Memory B cell (primary cell): ENCODE measurements around the gene BANP.
"Not testable (repeated sequence)": the region's sequence is repeated elsewhere in the genome, so short reads cannot be mapped to it uniquely, and the experiment has no call there.

Experiments
- ATAC-seq: fragments of 150-1000 bp; cut with Tn5 transposase; 2 replicates; pipeline ENCODE4 v1.10.0; 2021; ENCODE audit warnings: low read depth, mild to moderate bottlenecking, moderate library complexity
- DNase-seq, 2 donors: peaks; one replicate each; pipeline ENCODE4 v3.0.0; 2022; ENCODE audit warnings: low spot score in 2 of 2
- H3K27ac Mint-ChIP-seq: one replicate; pipeline ENCODE4 v1.8.0; 2022; ENCODE audit warnings: mild to moderate bottlenecking, moderate library complexity, mixed read lengths
- H3K27me3 Mint-ChIP-seq: one replicate; pipeline ENCODE4 v1.8.0; 2022; ENCODE audit warnings: mixed read lengths
- H3K36me3 Mint-ChIP-seq: one replicate; pipeline ENCODE4 v1.8.0; 2022; ENCODE audit warnings: mild to moderate bottlenecking, mixed read lengths
- H3K4me1 Mint-ChIP-seq: one replicate; pipeline ENCODE4 v1.8.0; 2022; ENCODE audit warnings: mixed read lengths
- H3K4me3 Mint-ChIP-seq: one replicate; pipeline ENCODE4 v1.8.0; 2022; ENCODE audit warnings: mild to moderate bottlenecking, moderate library complexity, mixed read lengths
- H3K9me3 Mint-ChIP-seq: one replicate; pipeline ENCODE4 v1.8.0; 2022; ENCODE audit warnings: mixed read lengths

Gene BANP

DNA sequence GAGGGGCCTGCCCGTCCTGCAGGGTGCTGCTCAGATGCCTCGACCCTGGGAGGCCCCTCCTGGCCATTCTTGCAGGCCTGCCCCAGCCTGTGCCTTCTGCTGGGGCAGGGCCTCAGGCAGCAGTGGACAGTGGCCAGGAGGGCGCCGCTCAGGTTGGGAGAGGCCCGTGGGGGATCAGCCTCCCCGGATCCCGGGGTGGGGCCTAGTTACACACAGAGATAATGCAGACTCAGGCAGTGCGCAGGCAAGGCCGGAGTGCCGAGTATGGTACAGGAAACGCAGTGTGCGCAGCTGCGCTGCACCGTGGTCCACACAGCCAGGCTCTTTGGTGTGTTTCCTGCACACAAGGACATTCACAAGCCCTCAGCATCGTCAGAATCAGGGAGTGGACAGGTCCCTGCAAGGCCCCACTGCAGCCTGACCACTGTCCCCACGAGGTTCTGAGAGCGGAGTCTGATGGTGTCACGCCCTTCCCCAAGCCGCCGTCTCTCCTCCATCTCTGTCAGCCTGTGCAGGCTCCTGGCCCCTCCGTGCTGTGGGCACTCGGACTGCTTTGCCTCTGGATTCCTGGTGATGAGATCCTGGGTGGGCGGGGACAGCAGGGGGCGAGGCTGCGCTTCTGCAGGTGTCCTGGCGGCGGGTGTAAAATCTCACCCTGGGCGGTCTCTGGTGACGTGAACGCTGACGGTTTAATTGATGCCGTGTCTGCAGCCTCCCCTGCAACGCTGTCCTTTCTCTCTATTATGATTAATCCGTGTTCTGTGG is 141.7 kb downstream of the BANP start:
- not testable (repeated sequence) for ATAC-seq, H3K4me1 Mint-ChIP-seq, H3K27me3 Mint-ChIP-seq, H3K36me3 Mint-ChIP-seq, DNase-seq, H3K9me3 Mint-ChIP-seq, H3K27ac Mint-ChIP-seq, H3K4me3 Mint-ChIP-seq

GRCh38 chr16:88093556-88094252 is 142.5 kb downstream of the BANP start:
- H3K36me3 Mint-ChIP-seq, H3K9me3 Mint-ChIP-seq, H3K4me1 Mint-ChIP-seq, H3K27ac Mint-ChIP-seq, H3K27me3 Mint-ChIP-seq, DNase-seq, ATAC-seq, H3K4me3 Mint-ChIP-seq: not testable (repeated sequence)

GRCh38 chr16:88094253-88094575 is 143.0 kb downstream of the BANP start:
- not testable (repeated sequence) for H3K4me3 Mint-ChIP-seq, H3K27ac Mint-ChIP-seq, H3K9me3 Mint-ChIP-seq

DNA sequence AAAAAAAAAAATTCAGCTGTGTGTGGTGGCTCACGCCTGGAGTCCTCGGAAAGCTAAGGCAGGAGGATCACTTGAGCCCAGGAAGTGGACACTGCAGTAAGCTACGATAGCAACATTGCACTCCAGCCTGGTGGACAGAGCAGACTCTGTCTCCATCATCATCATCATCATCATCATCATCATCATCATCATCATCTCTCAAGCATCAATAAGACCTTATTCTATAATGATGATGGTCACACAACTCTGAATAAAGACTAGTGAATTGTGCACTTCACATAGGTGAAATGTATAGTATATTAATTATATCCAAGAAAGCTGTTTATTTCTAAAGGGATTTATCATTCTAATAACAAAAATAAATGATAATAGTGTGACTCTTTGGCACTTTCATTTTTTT is 143.7 kb downstream of the BANP start:
- not testable (repeated sequence) for H3K4me1 Mint-ChIP-seq, ATAC-seq, H3K4me3 Mint-ChIP-seq, H3K27me3 Mint-ChIP-seq, H3K27ac Mint-ChIP-seq, DNase-seq, H3K9me3 Mint-ChIP-seq, H3K36me3 Mint-ChIP-seq

More at GRCh38 chr16:88094253-88094575, 143.0 kb downstream of the BANP start:
- not testable (repeated sequence) for H3K4me1 Mint-ChIP-seq, ATAC-seq, H3K27me3 Mint-ChIP-seq, DNase-seq, H3K36me3 Mint-ChIP-seq

DNA sequence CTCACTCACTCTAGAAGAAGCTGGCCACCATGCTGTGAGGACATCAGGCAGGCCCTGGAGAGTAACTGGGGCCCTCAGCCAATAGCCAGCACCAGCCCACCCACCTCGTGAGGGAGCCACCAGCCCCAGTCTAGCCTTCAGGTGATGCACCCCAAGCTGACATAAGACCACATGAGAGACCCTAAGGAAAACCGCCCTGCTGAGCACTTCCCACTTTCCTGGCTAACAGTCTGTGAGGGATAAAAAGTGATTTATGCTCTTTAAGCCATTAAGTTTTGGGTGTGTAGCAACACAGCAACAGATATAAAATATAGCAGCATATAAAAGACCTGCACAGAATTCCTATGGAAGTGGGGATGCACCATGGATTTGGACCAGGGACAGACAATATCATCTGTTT is 145.4 kb downstream of the BANP start:
- not testable (repeated sequence) for H3K36me3 Mint-ChIP-seq, H3K9me3 Mint-ChIP-seq, ATAC-seq, H3K27me3 Mint-ChIP-seq, H3K4me3 Mint-ChIP-seq, H3K4me1 Mint-ChIP-seq, H3K27ac Mint-ChIP-seq, DNase-seq

- not testable (repeated sequence) for H3K27me3 Mint-ChIP-seq, H3K36me3 Mint-ChIP-seq, H3K9me3 Mint-ChIP-seq, ATAC-seq, H3K27ac Mint-ChIP-seq, H3K4me3 Mint-ChIP-seq, DNase-seq, H3K4me1 Mint-ChIP-seq
Observed at GRCh38 chr16:88098731-88099562, 147.7 kb downstream of the BANP start.

DNA sequence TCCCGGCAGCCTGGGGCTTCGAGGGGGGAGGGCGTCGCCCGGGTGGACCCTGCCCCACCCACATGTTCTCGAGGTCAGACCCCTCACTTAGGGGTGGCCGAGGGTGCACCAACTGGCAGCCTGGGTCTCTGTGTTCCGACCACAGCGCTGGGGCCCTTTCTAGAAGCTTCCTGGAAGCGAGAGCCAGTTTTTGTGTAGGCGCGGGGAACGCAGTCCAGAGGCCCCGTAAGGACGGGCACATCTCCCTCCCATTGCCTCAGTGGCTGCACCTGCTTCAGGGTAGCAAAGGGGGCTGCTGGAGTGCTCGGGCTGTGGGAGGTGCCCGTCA is 148.3 kb downstream of the BANP start:
- Mint-ChIP-seq H3K27me3 (peaks cover 7% of the 10 kb centered on the region), H3K9me3 (peaks cover 2% of the 10 kb centered on the region), H3K4me3 (no peak overlapping the region), H3K4me1 (no peaks in the 10 kb centered on the region), H3K27ac (no peak overlapping the region), H3K36me3 (peaks cover 3% of the 10 kb centered on the region)
- ATAC-seq (no peak), DNase-seq (no peak)

DNA sequence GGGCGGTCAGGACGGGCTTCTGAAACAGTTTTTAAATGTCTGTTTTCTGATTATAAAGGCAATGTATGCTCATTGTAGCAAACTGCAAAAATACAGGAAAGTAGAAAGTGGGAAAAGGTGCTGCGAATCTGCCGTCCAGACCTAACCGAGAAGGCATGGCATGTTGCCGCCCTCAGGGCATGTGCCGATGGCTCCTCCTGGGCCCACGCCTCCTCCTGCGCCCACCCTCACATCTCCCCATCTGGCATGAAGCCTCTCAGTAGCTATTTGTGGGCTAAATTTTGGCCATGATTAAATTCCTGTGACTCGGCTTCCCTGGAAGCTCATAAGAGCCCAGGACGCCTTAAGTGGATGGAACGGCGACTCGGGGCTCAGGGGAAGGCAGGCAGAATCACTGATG is 148.7 kb downstream of the BANP start:
- H3K4me1 Mint-ChIP-seq, H3K36me3 Mint-ChIP-seq, H3K27me3 Mint-ChIP-seq, DNase-seq, H3K27ac Mint-ChIP-seq, H3K4me3 Mint-ChIP-seq, H3K9me3 Mint-ChIP-seq, ATAC-seq: not testable (repeated sequence)

DNA sequence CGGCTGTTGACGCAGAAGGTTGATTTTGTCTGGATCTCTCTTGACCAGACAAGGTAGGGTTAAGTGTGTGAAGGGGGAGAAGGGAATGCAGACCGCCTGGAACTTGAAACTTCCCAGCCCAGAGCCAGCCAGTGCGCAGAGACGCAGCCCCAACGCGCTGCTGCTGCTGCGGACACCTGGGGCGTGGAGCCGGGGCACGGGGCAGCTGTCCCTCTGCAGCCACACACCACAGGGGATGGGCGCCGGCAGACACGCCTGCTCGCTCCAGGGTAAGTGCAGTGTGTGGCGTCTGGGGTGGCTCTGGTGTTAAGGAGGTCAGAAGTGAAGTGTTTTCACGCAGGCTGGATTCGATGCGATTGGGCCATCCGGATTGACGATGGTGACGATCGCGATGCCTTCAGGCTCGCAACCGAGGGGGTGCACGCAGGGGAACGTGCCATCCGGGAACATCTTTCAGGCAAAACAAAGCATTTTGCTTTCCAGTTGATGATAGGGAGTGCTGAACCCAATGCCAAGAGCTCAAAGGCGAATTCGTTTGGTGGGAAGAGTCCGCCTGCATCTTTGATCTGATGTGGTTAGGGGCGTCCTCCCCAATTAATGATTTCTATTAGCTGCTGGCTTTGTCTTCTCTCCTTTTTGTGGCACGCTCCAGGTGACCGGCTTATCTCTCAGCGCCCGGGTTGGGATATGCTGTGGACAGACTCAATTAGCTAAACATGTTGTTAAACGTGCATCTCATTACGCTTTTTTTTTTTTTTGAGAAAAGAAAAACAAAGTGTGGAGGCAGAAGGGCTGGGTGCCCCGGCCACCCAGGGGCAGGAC is 149.8 kb downstream of the BANP start:
- not testable (repeated sequence) for H3K9me3 Mint-ChIP-seq, ATAC-seq, H3K4me3 Mint-ChIP-seq, DNase-seq, H3K27me3 Mint-ChIP-seq, H3K4me1 Mint-ChIP-seq, H3K36me3 Mint-ChIP-seq, H3K27ac Mint-ChIP-seq

DNA sequence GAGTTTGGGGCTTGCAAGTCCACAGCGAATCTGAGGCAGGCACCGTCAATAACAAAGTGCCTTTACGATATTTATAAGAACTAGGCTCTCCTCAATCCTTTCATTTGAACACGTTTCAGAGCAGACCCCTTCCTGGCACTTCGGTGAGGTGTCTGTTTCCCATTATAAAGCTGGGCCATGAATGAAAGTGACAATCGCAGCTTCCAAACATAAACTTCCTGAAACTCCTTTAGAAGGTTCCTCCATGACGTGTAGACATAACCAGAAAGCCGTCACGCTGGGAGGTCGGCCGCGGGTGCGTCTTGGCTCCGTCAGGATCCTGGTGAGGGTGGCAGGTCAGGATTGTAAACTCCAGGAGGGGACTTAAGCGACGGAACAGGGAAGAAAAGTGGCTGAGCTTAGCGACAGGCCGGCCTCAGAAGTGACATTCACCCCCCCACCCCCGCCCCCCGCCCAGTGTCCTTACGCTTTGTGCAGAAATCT is 150.4 kb downstream of the BANP start:
- not testable (repeated sequence) for H3K4me3 Mint-ChIP-seq, H3K27ac Mint-ChIP-seq, H3K27me3 Mint-ChIP-seq, H3K36me3 Mint-ChIP-seq, ATAC-seq, DNase-seq, H3K9me3 Mint-ChIP-seq, H3K4me1 Mint-ChIP-seq

- Mint-ChIP-seq H3K4me1 (no peaks in the 10 kb centered on the region), H3K9me3 (no peaks in the 10 kb centered on the region), H3K36me3 (no peaks in the 10 kb centered on the region), H3K4me3 (no peak overlapping the region), H3K27me3 (peaks cover 7% of the 10 kb centered on the region), H3K27ac (no peak overlapping the region)
- DNase-seq (no peak), ATAC-seq (no peak)
Observed at GRCh38 chr16:88102597-88102996, 151.4 kb downstream of the BANP start.

DNA sequence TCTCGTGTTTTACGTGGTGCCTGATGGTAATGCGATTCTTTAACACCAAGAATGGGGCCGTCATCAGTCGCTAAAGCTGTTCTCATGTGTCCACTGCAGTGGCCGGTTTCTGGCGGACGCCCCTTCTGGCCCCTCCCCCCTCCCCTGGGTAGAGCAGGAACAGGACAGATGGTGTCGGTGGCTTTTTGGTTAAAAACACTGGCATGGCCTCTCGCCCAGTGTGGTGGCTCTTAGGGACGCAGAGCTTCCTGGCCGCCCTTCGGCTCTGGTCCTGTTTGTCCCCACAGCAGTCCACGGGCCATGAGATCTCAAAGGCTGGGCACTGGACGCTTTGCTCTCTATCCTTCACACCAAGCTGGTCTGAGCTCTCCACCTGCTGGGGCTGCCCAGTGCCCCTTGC is 151.8 kb downstream of the BANP start:
- H3K27me3 Mint-ChIP-seq: peaks cover 7% of the 10 kb centered on the region
- DNase-seq (no peak), ATAC-seq (no peak)
- H3K4me1 Mint-ChIP-seq: no peaks in the 10 kb centered on the region
- no peaks in the 10 kb centered on the region for H3K36me3 Mint-ChIP-seq
- H3K4me3 Mint-ChIP-seq: no peak overlapping the region
- H3K9me3 Mint-ChIP-seq: no peaks in the 10 kb centered on the region
- H3K27ac Mint-ChIP-seq: no peak overlapping the region

- no peak for DNase-seq
- Mint-ChIP-seq H3K9me3 (no peaks in the 10 kb centered on the region), H3K4me1 (no peaks in the 10 kb centered on the region), H3K4me3 (no peak overlapping the region), H3K27ac (no peak overlapping the region), H3K36me3 (no peaks in the 10 kb centered on the region), H3K27me3 (peaks cover 5% of the 10 kb centered on the region)
- ATAC-seq: no peak
Observed at GRCh38 chr16:88103581-88104188, 152.5 kb downstream of the BANP start.
